HL-60/S4 treated with retinoic acid at 250 ng/mL for 4 days and 3 days (cell line): ENCODE results near the gene SDF2L1.
"Not testable (repeated sequence)": the region's sequence is repeated elsewhere in the genome, so short reads cannot be mapped to it uniquely, and the experiment has no call there.

Experiments used
- in situ Hi-C: fragments of 300-500 bp; cut with MboI; formaldehyde crosslinking; loops from 2 replicates; pipeline ENCODE4 v1.7.0; 2022; ENCODE audit warnings: low sequenced_read_pairs

The SDF2L1 gene

GRCh38 chr22:21657020-21657359 is 14.9 kb downstream of the SDF2L1 start:
- in situ Hi-C loops = loop anchor here (25.0 kb wide), 2 partner anchors 570 to 770 kb away; no protein-coding TSS in a partner anchor

- in situ Hi-C loops = loop anchor here (25.0 kb wide), 2 partner anchors 570 to 770 kb away; no protein-coding TSS in a partner anchor
Observed at GRCh38 chr22:21657360-21658032, 15.4 kb downstream of the SDF2L1 start.

GRCh38 chr22:21659864-21660525 is 17.9 kb downstream of the SDF2L1 start:
- in situ Hi-C loops = loop anchor here (25.0 kb wide), 2 partner anchors 573 to 773 kb away; no protein-coding TSS in a partner anchor

DNA sequence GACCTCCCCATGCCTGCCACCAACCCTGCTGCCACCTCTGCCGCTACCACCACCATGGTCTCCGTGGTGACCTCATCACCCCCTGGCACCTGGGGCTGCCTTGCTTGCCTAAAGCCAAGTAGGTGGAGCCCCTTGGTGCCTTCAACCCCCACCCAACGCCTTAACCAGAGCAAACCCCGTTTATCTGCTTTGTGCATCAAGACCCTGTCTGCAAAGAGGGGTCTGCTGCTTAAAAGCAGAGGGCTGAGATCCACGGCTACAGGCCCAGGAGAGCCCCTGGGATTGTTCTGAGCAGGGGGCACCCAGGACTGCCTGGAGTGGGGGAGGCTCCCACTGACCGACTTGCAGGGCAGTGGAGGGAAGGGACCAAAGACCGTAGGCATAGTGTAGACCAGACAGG is 18.8 kb downstream of the SDF2L1 start:
- in situ Hi-C loops = loop anchor here (25.0 kb wide), 2 partner anchors 574 to 774 kb away; no protein-coding TSS in a partner anchor

DNA sequence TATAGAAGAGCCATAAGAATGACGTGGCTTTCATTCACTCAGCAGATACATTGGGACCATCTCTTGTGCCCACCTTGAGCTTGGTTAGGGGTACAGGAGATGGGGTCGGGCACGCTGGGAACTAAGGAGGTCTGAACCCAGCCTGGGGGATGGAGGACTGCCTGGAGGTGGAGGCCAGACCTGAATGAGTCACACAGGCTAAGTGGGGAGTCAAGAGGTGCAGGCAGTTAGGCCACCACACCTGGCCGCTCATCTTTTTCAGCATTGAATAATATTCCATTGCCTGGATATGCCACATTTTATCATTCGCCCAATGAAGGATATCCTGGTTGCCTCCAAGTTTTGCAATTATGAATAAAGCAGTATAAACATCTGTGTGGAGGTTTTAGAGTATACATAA is 19.9 kb downstream of the SDF2L1 start:
- in situ Hi-C loops = loop anchor here (25.0 kb wide), 2 partner anchors 575 to 775 kb away; no protein-coding TSS in a partner anchor

- in situ Hi-C loops = loop anchor here (25.0 kb wide), 2 partner anchors 576 to 776 kb away; no protein-coding TSS in a partner anchor
Observed at GRCh38 chr22:21663738-21664137, 21.6 kb downstream of the SDF2L1 start.

DNA sequence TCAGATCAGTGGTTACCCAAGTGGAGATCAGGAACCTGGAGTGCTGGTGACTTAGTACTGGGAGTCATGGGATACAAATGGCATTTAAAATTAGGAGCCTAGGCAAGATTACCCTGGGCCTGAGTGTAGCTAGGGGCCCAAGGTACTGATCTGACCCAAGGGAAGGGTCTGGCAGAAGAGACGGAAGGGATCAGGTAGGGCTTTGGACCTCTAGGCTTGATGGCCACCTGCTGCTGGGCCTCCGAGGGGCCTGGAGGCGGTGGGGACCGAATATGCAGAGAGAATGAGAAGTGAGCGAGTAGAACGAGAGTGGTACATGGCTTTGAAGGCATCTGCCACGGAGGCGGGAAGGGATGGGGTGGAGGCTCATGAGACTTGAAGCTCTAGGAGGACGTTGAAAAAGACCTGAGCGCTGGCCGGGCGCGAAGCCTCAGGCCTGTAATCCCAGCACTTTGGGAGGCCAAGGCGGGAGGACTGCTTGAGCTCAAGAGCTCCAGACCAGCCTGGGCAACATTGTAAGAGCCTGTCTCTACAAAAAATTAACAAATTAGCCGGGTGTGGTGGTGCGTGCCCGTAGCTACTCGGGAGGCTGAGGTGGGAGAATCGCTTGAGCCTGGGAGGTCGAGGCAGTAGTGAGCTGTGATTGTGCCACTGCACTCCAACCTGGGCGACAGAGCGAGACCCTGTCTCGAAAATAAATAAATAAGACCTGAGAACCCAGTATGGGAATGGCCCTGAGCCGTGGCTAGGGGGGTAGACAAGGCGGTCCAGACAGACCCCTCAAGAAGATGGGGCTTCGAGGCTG is 23.1 kb downstream of the SDF2L1 start:
- in situ Hi-C loops = loop anchor here (25.0 kb wide), 2 partner anchors 578 to 778 kb away; no protein-coding TSS in a partner anchor

DNA sequence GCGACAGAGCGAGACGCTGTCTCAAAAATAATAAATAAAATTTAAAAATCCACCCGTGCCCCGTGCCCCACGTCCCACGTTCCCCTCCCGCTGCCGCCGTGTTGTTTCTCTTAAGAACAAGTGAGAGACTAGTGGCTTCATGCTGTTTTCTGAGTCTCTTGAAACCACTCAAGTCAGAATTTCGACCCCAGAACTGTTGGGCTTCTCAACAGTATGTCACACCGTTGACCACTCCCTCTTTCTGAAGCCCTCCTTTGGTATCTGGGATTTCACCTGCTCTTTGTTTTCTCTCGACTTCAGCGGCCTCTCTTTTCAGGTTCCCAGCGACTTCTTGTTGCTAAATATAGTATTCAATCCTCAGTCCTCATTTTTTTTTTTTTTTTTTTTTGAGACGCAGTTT is 24.7 kb downstream of the SDF2L1 start:
- in situ Hi-C loops = loop anchor here (25.0 kb wide), 2 partner anchors 579 to 779 kb away; no protein-coding TSS in a partner anchor

DNA sequence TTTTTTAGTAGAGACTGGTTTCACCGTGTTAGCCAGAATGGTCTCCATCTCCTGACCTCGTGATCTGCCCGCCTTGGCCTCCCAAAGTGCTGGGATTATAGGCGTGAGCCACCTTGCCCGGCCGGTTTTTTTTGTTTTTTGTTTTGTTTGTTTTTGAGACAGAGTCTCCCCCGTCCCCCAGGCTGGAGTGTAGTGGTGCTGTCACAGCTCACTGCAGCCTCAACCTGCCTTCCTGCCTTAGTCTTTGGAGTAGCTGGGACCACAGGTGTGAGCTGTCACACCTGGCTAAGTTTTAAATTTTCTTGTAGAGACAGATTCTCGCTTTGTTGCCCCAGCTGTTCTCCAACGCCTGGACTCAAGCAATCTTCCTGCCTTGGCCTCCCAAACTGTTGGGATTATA is 26.9 kb downstream of the SDF2L1 start:
- in situ Hi-C loops = loop anchor here (25.0 kb wide), 2 partner anchors 582 to 782 kb away; no protein-coding TSS in a partner anchor

GRCh38 chr22:21672107-21672629 is 30.1 kb downstream of the SDF2L1 start:
- in situ Hi-C loops = loop anchor here (25.0 kb wide), 2 partner anchors 585 to 785 kb away; no protein-coding TSS in a partner anchor

GRCh38 chr22:21673534-21674321 is 31.6 kb downstream of the SDF2L1 start:
- in situ Hi-C loops = loop anchor here (25.0 kb wide), 2 partner anchors 586 to 786 kb away; no protein-coding TSS in a partner anchor

DNA sequence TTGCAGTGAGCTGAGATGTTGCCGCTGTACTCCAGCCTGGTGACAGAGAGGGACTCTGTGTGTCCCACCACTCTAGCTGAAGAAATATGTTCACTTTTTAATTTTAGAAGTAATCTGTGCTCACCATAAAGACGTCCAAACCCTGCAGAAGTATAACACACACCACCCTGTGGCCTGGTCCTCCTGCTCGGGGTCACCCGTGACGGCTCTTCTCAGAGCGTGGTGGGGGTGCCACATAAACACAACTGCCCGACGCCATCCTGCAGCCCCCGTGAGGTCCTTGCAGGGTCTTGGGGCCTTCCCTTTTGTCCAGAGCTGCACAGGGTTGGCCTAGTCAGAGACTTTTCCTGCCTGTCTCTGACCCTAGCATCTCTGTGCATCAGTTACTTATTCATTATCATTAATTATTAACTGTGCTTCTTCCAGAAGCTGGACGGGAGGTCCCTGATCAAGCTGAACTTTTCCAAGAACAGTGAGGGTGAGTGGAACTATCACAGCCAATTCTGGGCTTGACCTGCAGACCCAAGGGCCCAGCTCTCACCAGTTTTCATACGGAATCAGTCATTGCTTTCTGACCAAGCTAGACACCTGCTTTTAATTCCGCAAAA is 32.6 kb downstream of the SDF2L1 start:
- in situ Hi-C loops = loop anchor here (25.0 kb wide), 2 partner anchors 587 to 787 kb away; no protein-coding TSS in a partner anchor

DNA sequence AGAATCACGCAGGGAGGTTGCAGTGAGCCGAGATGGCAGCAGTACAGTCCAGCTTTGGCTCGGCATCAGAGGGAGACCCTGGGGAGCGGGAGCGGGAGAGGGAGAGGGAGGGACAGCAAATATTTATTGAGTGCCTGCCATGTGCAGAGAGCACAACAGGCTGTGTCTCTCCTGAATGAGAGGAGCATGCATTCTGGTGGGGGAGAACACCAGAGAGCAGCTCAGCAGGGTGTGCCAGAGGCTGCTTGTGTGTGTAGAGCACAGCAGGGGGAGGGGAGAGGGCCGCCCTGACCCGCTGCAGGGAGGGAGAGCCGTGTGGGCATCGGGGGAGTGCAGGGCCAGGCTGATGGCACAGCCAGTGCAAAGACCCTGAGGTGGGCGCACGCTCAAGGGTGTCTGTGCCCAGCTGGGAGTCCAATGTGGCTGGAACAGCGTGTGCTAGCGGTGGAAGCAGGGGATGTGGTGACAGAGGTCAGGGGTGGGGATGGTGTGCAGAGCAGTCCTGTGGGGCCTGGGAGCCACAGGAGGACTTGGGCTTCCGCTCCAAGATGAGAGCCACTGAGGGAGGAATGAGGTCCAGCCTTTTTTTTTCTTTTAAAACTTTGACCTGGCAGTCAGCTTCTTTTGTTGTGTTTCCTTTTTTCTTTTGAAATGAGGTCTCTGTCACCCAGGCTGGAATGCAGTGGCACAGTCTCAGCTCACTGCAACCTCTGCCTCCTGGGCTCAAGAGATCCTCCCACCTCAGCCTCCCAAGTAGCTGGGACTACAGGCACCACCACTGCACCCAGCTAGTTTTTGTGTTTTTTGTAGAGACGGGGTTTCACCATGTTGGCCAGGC is 35.7 kb downstream of the SDF2L1 start:
- in situ Hi-C loops = no loop called here

- in situ Hi-C loops = not testable (repeated sequence)
Observed at GRCh38 chr22:21678842-21679241, 36.7 kb downstream of the SDF2L1 start.

DNA sequence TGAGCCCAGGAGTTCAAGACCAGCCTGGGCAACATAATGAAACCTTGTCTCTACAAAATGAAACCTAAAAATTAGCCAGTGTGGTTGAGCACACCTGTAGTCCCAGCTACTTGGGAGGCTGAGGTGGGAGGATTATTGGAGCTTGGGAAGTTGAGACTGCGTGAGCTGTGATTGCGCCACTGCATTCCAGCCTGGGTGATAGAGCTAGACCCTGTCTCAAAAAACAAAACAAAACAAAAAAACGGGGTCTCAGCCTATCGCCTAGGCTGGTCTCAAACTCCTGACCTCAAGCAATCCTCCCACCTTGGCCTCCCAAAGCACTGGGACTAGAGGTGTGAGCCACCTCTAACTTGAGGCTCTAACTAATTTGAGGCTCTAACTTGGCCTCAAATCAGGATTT is 37.3 kb downstream of the SDF2L1 start:
- in situ Hi-C loops = no loop called here

DNA sequence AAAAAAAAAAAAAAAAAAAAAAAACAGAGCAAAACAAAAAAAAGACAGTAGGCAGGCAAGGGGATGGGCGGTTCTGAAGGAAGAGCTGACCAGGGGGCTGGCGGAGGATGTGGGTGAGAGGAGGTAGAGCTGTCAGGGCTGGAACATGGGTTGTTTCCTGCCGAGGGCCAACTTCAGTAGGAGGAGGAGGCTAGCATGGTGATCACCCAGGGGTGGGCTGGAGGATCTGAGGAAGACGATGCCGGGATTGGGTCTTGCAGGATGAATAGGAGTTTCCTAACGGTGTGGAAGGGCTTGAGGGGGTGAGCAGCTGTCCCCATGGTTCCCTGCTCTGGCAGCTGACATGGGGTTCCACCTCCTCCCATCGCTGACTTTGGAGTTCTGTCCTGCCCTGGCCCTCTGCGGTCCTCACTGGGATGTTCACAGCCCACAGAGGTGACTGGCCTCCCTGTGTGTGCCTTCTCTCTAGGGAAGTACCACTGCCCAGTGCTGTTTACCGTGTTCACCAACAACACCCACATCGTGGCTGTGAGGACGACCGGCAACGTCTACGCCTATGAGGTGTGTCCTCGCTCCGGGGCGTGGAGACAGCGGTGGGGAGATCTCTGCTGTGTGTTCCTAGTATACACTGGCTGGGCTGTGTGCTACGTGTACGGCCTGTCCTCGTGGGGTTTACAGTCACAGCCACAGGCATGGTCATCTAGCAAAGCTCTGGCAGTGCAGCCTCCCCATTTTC is 38.9 kb downstream of the SDF2L1 start:
- in situ Hi-C loops = no loop called here

GRCh38 chr22:21681566-21682370 is 39.7 kb downstream of the SDF2L1 start:
- in situ Hi-C loops = no loop called here
